Choroid plexus epithelial cell (primary cell): Measurements from ENCODE around the gene RPL36.
A peak's percentile ranks its signal among the peaks of the same experiment; 100 is the strongest.

Experiments used
- DNase-seq: peaks from one replicate; pipeline ENCODE4 v3.0.0-alpha.2; 2010; ENCODE audit warnings: low read depth
- H3K4me3 ChIP-seq: 2 replicates; pipeline ENCODE4 v1.5.1; 2011; ENCODE audit warnings: low read depth, mild to moderate bottlenecking, control low read depth, low read length, moderate library complexity
- TF ChIP-seq, protein P1 (sequence below): conservative IDR thresholded peaks from 2 replicates; pipeline ENCODE4 v1.5.1; 2011; ENCODE audit warnings: low read depth, mild to moderate bottlenecking, control low read depth, inconsistent platforms, low read length, moderate library complexity

RPL36 gene

DNA sequence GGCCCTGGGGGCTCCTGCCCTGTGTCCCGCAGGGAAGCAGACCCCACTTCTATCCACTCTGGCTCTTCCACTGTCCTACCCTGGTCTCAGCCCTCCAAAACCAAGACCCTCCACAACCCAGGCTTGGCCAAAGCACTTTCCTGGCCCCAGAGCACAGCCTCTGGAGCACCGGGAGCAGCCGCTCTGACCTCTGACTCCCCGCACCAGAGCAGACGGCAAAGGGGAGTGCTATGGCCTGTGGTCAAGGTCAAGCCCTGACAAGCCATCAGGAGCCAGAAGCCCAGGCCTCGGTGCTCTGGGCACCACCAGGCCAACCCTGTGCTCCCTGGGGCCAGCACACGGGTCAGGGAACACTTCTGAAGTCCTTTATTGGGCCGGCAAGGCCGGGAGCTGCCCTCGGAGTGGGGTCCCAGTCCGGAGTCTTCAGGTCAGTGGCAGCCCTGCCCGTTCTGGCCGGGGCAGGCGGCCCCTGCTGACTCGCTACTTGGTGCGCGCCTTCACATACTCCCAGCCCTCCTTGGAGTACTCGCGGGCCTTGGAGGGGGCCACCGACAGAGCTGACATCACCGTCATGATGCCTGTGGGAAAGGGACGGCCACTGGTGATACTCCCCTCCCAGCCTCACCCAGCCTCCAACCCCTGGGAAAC, 11.9 kb upstream of the RPL36 start:
- TF ChIP-seq, protein P1, sequence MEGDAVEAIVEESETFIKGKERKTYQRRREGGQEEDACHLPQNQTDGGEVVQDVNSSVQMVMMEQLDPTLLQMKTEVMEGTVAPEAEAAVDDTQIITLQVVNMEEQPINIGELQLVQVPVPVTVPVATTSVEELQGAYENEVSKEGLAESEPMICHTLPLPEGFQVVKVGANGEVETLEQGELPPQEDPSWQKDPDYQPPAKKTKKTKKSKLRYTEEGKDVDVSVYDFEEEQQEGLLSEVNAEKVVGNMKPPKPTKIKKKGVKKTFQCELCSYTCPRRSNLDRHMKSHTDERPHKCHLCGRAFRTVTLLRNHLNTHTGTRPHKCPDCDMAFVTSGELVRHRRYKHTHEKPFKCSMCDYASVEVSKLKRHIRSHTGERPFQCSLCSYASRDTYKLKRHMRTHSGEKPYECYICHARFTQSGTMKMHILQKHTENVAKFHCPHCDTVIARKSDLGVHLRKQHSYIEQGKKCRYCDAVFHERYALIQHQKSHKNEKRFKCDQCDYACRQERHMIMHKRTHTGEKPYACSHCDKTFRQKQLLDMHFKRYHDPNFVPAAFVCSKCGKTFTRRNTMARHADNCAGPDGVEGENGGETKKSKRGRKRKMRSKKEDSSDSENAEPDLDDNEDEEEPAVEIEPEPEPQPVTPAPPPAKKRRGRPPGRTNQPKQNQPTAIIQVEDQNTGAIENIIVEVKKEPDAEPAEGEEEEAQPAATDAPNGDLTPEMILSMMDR = no peak
- DNase-seq = no peak
- no peak overlapping the region for H3K4me3 ChIP-seq

GRCh38 chr19:5679289-5680083, 10.6 kb upstream of the RPL36 start:
- TF ChIP-seq, protein P1 = no peak
- DNase-seq = no peak
- peak overlapping the region; percentile 92 for H3K4me3 ChIP-seq

DNA sequence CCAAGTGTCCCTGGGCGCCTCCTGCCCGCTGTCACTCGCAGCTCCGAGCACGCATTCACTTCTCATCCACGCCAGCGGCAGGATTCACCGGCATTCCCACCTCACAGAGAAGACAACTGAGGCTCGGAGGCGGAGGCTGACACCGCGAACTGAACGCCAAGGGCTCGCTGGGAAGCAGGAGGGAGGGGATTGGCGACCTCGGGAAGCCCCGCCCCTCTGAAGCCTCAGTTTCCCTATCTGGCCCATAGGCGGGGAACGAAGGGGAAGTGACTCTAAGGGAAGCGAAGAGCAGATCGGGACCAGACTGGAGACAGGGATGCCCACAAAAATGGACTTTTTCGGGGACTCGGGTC, 10.0 kb upstream of the RPL36 start:
- H3K4me3 ChIP-seq = peak overlapping the region; percentile 92
- DNase-seq = peak; percentile 40
- TF ChIP-seq, protein P1 = peak; percentile 10

- DNase-seq = peak; percentile 99
- TF ChIP-seq, protein P1 = no peak
- H3K4me3 ChIP-seq = peak within 1 kb of the TSS; percentile 92
Measured at GRCh38 chr19:5680437-5681368, 9.4 kb upstream of the RPL36 start, which contains the start of the genes HSD11B1L and MICOS13. Gene HSD11B1L (plus strand): TSS chr19:5681027. CDS start chr19:5684833, 3,806 bp downstream. Gene MICOS13 (minus strand): TSS chr19:5680516. CDS start chr19:5680486, 30 bp downstream.

GRCh38 chr19:5681391-5682106, 8.5 kb upstream of the RPL36 start:
- DNase-seq = no peak
- TF ChIP-seq, protein P1 = no peak
- H3K4me3 ChIP-seq = peak overlapping the region; percentile 92

DNA sequence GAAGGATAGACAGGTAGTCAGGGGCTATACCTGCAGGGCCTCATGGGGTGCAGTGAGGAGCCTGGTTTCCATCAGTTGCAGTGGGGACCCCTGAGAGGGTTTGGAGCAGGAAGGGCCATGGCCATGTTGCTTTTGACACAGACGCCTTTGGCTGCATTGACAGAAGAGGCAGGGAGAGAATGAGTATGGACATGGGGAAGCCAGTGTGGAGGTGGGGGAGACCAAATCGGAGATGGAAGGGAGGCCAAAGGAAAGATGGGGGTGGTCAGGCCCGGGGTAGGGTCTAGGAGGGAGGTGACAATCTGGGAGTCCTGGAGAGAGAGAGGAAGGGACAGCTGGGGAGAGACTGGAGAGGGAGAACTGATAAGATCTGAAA, 8.0 kb upstream of the RPL36 start:
- DNase-seq = no peak
- no peak overlapping the region for H3K4me3 ChIP-seq
- TF ChIP-seq, protein P1 = no peak
